ENCODE results near the gene MRGPRD.

MRGPRD gene

DNA sequence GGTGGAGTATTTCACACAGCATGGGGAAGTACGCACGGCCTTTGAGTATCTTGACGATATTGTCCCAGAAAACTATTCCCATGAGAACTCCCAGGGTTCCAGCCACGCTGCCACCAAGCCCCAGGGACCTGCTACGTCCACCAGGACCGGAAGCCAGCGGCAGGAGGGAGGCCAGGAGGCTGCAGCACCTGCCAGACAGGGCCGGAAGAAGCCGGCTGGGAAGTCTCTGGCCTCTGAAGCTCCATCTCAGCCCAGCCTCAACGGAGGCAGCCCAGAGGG, 44.5 kb downstream of the MRGPRD start:
- intact Hi-C loops (cut with DNase I), result no loop called here
- peak in 1 of 10 donors; percentile 71 for DNase-seq

DNA sequence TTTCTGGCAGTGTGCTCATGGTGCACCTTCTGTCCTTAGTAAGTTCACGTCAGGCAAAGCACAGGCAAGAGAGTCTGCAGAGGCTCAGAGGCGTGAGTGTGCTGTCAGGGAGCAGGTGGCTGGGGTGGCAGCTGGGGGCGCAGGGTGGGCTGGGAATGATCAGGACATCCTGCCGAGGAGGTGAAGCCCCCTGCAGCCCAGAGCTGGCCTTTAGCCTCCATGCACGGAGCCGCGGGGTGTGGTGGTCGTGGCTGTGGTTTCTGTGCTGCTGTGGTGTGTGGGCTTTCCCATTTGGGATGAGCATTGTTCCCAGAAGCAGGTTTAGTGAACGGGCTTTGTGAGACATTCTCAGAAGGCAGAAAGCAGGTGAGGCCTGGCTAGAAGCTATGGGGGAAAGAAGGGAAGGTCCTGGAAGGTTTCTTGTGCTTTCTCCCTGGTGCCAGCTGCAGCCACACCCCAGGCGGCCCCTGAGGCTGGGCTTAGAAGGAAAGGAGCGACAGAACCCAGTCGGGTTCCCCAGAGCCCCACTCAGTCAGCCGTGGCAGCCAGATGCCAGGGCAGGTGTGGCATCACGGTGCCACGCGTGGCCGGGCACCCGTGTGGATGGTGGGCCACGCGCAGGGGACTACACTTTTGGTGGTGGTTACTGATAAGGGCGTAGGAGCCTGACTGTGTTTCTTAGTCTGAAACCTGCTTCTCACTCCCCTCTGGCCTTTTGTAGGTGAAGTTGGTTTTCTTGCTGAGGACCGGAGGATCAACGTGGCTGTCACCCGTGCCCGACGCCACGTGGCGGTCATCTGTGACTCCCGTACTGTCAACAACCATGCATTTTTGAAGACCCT, 45.0 kb downstream of the MRGPRD start:
- DNase-seq, result peak in 2 of 10 donors; percentile 45 to 50
- intact Hi-C loops (cut with DNase I), result no loop called here

DNA sequence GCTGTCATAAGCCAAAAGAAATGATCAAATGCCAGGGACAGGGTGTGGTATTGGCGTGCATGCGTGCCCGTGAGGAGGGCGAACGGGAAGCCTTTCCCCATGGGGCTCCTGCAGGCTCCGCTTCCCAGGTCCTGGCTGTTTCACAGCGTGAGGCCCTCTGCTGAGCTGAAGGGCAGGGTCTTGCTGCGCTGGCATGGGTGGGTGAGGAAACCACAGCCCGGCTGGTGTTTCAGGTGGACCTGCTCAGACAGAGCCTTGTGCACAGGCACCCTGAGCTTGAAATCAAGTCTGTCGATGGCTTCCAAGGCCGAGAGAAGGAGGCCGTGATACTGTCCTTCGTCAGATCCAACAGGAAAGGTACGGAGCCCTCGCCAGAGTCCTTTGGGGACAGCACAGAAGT, 45.7 kb downstream of the MRGPRD start:
- DNase-seq, result peak in 2 of 10 donors; percentile 44 to 81
- intact Hi-C loops (cut with DNase I), result no loop called here

DNA sequence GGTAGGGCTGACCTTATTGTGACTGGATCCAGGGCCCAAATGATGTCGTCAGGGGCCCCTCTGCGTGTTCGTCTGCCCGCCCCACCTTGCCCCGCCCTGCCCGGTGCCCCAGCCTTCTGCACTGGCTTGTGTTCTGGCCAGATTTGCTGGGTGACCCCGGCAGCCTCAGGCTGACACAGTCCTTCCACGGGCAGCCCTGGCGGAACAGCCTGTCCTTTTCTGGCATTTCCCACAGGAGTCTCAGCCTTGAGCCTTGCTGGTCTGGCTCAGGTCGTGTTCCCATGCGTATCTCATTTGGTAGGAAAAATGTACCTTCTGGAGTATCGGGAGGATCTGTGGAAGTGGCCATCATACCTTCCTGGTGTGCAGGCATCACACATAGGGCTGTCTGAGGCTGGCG, 46.1 kb downstream of the MRGPRD start:
- intact Hi-C loops (cut with DNase I), result no loop called here
- peak in 2 of 10 donors; percentile 57 to 59 for DNase-seq

DNA sequence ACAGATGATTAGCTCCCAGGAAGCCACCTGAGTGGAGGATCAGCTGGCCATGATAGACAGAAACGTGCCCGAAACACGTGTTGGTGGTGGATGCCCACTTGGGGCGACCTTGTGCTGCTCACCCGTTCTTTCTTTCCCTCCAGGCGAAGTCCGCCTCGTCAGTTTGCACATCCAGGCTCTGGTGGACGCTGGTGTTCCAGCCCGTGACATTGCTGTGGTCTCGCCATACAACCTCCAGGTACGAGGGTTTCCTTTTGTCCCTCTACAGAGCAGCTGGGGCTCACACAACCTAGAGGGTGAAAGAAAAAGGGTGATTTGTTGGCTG, 46.5 kb downstream of the MRGPRD start:
- DNase-seq, result peak in 2 of 10 donors; percentile 54 to 66
- intact Hi-C loops (cut with DNase I), result no loop called here

DNA sequence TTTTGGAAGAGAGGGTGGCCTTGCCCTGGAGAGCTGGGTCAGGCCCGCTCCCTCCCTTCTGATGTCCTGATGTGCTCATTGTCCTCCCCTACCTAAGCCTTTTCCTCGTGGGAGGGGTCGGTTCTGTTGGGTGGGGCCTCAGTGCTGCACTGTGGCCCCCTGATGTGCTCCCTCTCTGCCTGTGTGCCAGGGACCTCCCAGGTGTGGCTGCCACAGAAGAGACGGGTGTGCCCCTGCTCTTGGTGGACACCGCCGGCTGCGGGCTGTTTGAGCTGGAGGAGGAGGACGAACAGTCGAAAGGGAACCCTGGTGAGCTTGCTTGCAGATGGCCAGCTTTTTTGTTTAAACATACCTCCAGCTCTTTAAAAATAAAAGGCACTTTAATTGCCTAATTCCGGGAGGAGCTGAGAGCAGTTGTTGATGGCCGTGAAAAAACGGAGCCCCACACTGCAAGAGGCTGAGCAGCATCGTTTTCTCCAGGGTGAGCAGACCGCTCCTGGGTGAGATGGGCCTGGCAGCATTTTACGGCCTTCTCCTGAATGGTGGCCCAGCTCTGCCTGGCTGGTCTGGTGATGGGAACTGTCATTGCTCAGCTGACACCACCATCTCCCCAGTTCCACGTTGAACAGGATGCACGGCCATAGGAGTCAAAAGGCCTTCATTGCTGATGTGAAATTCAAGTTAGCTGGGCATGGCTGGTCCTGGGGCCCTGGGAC, 47.0 kb downstream of the MRGPRD start:
- DNase-seq, result peak in 1 of 10 donors; percentile 54
- intact Hi-C loops (cut with DNase I), result no loop called here

DNA sequence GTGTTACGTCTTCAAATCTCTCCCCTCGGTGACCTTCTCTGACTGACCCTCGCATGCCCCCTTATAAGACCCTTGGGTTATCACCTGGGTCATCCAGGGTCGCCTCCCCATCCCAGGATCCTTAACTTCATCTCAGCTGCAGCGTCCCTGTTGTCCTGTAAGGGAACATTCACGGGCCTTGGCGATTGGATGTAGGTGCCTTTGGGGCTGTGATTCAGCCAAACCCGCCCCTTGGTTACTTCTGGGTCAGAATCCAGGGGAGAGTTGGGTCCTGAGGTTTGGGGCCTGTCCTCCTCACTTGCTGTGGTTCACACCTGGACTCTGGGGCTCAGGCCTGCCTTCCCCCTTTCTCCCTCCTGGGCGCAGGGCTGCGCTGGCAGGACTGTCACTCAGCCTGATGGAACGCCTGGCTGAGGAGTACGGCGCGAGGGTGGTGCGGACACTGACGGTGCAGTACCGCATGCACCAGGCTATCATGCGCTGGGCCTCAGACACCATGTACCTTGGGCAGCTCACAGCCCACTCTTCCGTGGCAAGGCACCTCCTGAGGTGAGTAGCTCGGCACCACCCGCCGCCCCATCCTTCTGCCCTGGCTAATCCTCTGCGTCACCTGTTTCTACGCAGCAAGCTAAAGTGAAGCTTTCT, 47.7 kb downstream of the MRGPRD start:
- intact Hi-C loops (cut with DNase I), result no loop called here
- peak in 2 of 10 donors; percentile 68 to 73 for DNase-seq

DNA sequence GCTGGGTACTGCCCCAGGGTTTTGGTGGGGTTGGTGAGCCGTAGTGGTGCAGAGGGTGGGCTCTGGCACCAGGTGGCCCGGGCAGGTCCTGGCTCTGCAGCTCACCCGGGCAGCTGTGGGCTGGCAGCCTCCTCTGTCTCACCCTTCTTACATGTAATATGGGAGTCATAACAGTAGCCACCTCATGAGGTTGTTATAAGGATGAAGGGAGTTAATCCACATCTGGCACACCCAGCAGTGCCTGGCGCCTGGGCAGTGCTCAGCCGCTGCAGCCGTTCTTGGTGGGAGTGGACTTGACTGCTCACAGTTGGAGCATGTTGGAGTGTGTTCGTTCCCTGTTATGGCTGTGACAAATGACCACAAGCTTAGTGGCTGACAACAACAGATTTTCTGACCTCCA, 48.4 kb downstream of the MRGPRD start:
- peak in 2 of 10 donors; percentile 32 to 48 for DNase-seq
- intact Hi-C loops (cut with DNase I), result no loop called here

DNA sequence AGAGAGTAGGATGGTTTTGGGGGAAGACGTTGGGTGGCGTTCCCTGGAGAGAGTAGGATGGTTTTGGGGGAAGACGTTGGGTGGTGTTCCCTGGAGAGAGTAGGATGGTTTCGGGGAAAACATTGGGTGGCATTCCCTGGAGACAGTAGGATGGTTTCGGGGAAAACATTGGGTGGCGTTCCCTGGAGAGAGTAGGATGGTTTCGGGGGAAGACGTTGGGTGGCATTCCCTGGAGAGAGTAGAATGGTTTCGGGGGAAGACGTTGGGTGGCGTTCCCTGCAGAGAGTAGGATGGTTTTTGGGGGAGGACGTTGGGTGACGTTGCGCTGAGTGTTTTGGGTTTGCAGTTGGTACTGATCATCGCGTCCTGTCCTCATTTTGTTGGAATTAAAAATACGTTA, 48.9 kb downstream of the MRGPRD start:
- intact Hi-C loops (cut with DNase I), result no loop called here

DNA sequence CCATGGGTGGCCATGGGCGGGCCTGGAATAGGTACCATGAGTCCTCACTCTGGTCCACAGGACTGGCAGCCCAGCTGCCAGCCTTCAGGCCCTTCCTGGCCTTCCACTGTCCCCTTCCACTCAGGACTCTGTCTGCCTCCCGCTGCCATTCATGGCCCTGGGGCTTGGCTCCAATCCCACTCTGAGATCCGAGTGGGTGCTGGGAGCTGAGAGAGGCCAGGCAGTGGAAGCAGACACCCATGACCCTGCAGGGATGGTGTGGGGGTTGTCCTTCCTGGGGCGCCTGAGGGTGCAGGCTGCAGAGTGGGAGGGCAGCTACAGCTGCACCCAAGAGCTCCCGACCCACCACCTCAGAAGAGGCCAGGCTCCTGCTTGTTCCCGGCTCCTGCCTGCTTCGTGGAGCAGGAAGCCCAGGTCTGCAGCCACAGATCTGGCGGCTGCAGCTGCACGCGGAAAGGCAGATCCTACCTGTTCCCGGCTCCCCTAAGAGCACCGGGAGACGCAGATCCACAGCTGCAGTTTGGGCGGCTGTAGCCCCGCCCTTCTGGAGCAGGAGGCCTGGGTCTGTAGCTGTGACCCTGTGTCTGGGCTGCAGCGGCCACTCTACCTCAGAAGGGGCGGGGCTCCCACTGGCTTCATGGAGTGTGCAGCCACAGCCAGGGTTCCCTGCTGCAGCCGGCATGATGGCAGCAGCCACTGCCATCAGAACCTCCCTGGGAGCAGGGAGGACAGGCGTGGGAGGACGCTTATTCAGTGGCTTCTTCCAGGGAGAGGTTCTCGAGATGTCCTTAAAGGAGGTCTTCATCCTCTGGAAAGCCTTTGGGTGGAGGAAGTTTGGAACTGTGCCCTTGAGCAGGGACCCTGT, 49.6 kb downstream of the MRGPRD start:
- peak in 2 of 10 donors; percentile 71 to 82 for DNase-seq
- intact Hi-C loops (cut with DNase I), result no loop called here

More for the DNA sequence above, 48.9 kb downstream of the MRGPRD start:
- DNase-seq, result peak in 2 of 10 donors; percentile 20 to 34
